ENCODE results near the gene ARG2. TPM values are rescaled to one million over a fixed set of nuclear protein-coding genes. Genes with fewer than 3 reads are reported as not detected.
"Not testable (repeated sequence)": the region's sequence is repeated elsewhere in the genome, so short reads cannot be mapped to it uniquely, and the experiment has no call there.

The ARG2 gene
- total RNA-seq, 4 donors from 2014 or later = 7.1 to 50.6 (median 17.7) TPM

GRCh38 chr14:67599698-67600561 lies 19.8 kb upstream of the ARG2 start, which contains the start of gene PIGH:
TSS of gene PIGH (minus strand) at chr14:67600268. CDS start at chr14:67600203, 65 bp downstream.
- 0% methylated on average over 6 to 9 of the region's 77 CpGs for WGBS, 2 donors
- H3K27me3 ChIP-seq = no peaks in the 10 kb centered on the region
- intact Hi-C loops (cut with DNase I) = no loop called here

DNA sequence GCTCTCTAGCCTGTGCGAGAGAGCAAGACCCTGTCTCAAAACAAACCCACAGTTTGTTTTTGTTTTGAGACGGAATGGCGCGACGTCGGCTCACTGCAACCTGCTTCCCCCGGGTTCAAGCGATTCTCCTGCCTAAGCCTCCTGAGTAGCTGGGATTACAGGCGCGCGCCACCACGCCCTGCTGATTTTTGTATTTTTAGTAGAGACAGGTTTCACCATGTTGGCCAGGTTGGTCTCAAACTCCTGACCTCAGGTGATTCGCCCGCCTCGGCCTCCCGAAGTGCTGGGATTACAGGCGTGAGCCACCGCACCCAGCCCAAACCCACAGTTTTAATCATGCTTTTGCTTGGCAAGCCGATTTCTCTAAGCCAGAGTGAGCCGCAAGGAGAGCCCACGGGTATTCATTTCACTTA lies 19.2 kb upstream of the ARG2 start:
- 82 to 94% methylated on average over 17 to 20 of the region's 21 CpGs for WGBS, 2 donors
- H3K36me3 ChIP-seq; DNase-seq; H3K27me3 ChIP-seq; H3K9me3 ChIP-seq; intact Hi-C loops (cut with DNase I): not testable (repeated sequence)
- Histone ChIP-seq H3K4me1 (peaks cover 3 to 24% (median 11%) of the 10 kb centered on the region in 3 donors), H3K4me3 (peak overlapping the region; percentile 76 to 85 (median 82)), H3K27ac (peak overlapping the region; percentile 86 to 93 (median 91))

More at GRCh38 chr14:67599698-67600561, 19.8 kb upstream of the ARG2 start, which contains the start of gene PIGH:
- H3K4me1 ChIP-seq = peaks cover 3 to 24% (median 11%) of the 10 kb centered on the region in 3 donors
- DNase-seq = peak; percentile 42
- TF ChIP-seq CTCF (IDR thresholded peaks at IDR 0.05) (peak; percentile 29 to 67 (median 51)), POLR2A (IDR thresholded peaks at IDR 0.05) (peak in 3 of 4 donors; percentile 60 to 90 (median 88))
- H3K36me3 ChIP-seq = no peaks in the 10 kb centered on the region
- no peaks in the 10 kb centered on the region for H3K9me3 ChIP-seq
- peak within 1 kb of the TSS; percentile 86 to 93 (median 91) for H3K27ac ChIP-seq
- peak within 1 kb of the TSS; percentile 76 to 85 (median 82) for H3K4me3 ChIP-seq

- intact Hi-C loops (cut with DNase I) = no loop called here
- H3K36me3 ChIP-seq = no peaks in the 10 kb centered on the region
- no peak for TF ChIP-seq POLR2A (IDR thresholded peaks at IDR 0.05)
- TF ChIP-seq CTCF (IDR thresholded peaks at IDR 0.05) = no peak
- H3K4me1 ChIP-seq = peaks cover 3 to 24% (median 11%) of the 10 kb centered on the region in 3 donors
- H3K4me3 ChIP-seq = no peak overlapping the region
- H3K27me3 ChIP-seq = no peaks in the 10 kb centered on the region
- DNase-seq = no peak
- WGBS, 2 donors = 58 to 65% methylated on average over 6 to 7 of the region's 7 CpGs
- H3K9me3 ChIP-seq = no peaks in the 10 kb centered on the region
- H3K27ac ChIP-seq = no peak overlapping the region
Observed at GRCh38 chr14:67602076-67602475, 17.6 kb upstream of the ARG2 start.

- Histone ChIP-seq H3K27me3 (no peaks in the 10 kb centered on the region), H3K27ac (no peak overlapping the region), H3K36me3 (no peaks in the 10 kb centered on the region), H3K4me1 (peaks cover 3 to 23% (median 11%) of the 10 kb centered on the region in 3 donors), H3K9me3 (no peaks in the 10 kb centered on the region), H3K4me3 (no peak overlapping the region)
- DNase-seq = no peak
- 56 to 64% methylated on average over 5 of the region's 5 CpGs for WGBS, 2 donors
- intact Hi-C loops (cut with DNase I) = no loop called here
- TF ChIP-seq CTCF (IDR thresholded peaks at IDR 0.05) (no peak), POLR2A (IDR thresholded peaks at IDR 0.05) (no peak)
Observed at GRCh38 chr14:67602995-67603545, 16.6 kb upstream of the ARG2 start.

- Histone ChIP-seq H3K36me3 (no peaks in the 10 kb centered on the region), H3K27me3 (peaks cover 0 to 6% (median 0%) of the 10 kb centered on the region in 4 donors), H3K4me1 (no peaks in the 10 kb centered on the region), H3K4me3 (no peak overlapping the region), H3K27ac (no peak overlapping the region), H3K9me3 (no peaks in the 10 kb centered on the region)
- DNase-seq = no peak
- TF ChIP-seq POLR2A (IDR thresholded peaks at IDR 0.05) (no peak), CTCF (IDR thresholded peaks at IDR 0.05) (no peak)
- intact Hi-C loops (cut with DNase I) = no loop called here
- 84 to 100% methylated on average over 2 to 4 of the region's 5 CpGs for WGBS, 2 donors
Observed at GRCh38 chr14:67607646-67608045, 12.1 kb upstream of the ARG2 start.

All from esophagus squamous epithelium (tissue), 5 donors.